Suppressor macrophage treated with lipopolysaccharide for 1 hour (primary cell): ENCODE measurements around the gene SUOX.
"Not testable (repeated sequence)": the region's sequence is repeated elsewhere in the genome, so short reads cannot be mapped to it uniquely, and the experiment has no call there.

Experiments
- DNase-seq, 3 donors: peaks; one replicate each; pipeline ENCODE4 v3.0.0-alpha.2; 2020 to 2022

The SUOX gene

GRCh38 chr12:55983232-55983842 lies 13.7 kb upstream of the SUOX start:
- peak in 1 of 3 donors; percentile 29 for DNase-seq

GRCh38 chr12:55984861-55985260 lies 12.2 kb upstream of the SUOX start:
- DNase-seq = peak in 1 of 3 donors; percentile 28

DNA sequence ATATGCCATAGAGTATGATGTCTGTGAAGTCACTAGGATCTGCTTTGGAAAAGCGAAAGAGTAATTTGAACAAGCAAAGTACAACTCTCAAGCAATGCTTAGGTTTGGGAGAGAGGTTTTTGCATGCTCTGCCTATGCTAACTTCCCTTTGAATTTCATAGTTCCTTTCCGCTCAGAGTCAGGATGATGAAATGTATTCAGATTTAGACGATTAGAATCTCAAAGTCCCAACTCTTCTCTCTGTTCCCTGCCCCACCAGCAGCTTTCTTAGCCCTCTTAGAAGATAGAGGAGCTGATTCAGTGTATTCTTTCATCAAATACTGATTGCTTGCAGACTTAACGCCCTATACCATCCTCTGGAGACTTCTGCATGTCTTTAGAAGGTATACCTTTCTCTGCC lies 11.7 kb upstream of the SUOX start:
- peak in 2 of 3 donors; percentile 8 to 32 for DNase-seq

DNA sequence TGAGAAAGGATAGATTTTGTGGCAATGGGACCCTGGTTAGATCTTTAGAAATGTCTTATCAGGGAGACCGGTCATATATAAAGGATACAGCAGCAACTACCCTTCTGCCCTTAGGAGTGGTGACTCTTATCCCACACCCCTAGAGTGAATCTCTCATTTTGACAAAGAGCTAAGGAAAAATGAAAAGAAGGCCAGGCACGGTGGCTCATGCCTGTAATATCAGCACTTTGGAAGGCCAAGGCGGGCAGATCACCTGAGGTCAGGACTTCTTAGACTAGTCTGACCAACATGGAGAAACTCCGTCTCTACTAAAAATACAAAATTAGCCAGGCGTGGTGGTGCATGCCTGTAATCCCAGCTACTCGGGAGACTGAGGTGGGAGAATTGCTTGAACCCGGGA lies 11.1 kb upstream of the SUOX start:
- not testable (repeated sequence) for DNase-seq

- DNase-seq = no peak
These were observed 6.0 kb upstream of the SUOX start for GRCh38 chr12:55991110-55991509.

- DNase-seq = no peak
These were observed 3.7 kb upstream of the SUOX start for GRCh38 chr12:55993230-55993853.

DNA sequence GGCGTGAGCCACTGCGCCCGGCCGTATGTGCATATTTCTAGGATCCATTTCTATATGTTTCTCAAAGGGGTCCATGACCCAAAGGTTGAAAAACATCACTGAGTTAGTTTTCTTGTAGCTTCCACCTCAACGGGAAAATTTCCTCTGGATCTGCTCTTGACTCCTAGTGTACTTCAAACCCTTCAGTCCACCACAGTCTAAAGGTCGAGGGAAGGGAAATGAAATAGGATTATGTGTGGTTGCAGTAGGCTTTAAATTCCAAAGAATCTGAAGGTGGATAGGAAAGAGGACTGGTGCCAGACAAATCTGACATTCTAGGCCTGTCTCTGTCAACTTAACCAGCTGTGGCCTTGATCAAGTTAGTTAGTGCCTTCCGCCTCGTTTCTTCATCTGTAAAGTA lies 1.7 kb upstream of the SUOX start:
- no peak for DNase-seq

DNA sequence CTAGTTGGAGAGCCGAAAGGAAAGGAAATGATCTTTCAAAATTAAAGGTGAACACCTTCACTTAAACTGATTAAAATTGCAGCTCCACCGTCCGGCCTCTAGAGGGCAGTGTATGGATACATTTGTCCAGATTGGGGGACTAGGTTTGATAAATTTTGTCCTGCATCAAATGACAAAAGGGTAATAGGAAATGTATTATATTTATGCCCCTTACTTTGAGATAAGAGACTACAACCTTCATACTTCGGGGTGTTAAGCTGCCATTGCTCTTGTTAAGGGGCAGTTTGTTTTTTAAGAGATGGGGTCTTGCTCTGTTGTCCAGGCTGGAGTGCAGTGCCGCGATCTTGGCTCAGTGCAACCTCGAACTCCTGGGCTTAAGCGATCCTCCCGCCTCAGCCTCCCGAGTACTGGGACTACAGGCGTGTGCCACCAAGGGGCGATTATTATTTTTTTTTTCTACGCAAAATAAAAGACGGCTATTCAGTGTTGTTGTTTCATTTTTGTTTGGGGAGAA lies 818 bp upstream of the SUOX start:
- peak; percentile 66 to 80 (median 72) for DNase-seq

DNA sequence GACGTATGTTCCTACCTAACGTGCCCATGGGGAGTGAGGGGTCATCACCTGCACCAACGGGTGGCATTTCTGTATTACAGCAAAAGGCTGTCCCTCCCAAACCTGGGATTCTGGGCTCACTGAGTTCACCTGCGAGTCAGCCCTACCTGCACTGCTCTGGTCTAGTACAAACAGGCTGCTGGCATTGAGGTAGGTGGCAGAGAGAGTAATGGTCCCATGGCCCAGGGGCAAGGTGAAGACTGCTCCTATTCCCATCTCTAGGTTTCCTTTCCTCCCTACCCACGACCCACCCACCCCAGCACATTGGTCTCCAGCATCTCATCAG lies 421 bp downstream of the SUOX start:
- no peak for DNase-seq

DNA sequence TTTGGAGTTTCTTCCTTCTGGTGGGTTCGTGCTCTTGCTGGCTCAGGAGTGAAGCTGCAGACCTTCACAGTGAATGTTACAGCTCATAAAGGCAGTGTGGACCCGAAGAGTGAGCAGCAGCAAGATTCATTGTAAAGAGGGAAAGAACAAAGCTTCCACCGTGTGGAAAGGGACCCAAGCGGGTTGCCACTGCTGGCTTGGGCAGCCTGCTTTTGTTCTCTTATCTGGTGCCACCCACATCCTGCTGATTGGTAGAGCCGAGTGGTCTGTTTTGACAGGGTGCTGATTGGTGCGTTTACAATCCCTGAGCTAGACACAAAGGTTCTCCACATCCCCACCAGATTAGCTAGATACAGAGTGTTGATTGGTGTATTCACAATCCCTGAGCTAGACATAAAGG lies 2.4 kb downstream of the SUOX start:
- not testable (repeated sequence) for DNase-seq

DNA sequence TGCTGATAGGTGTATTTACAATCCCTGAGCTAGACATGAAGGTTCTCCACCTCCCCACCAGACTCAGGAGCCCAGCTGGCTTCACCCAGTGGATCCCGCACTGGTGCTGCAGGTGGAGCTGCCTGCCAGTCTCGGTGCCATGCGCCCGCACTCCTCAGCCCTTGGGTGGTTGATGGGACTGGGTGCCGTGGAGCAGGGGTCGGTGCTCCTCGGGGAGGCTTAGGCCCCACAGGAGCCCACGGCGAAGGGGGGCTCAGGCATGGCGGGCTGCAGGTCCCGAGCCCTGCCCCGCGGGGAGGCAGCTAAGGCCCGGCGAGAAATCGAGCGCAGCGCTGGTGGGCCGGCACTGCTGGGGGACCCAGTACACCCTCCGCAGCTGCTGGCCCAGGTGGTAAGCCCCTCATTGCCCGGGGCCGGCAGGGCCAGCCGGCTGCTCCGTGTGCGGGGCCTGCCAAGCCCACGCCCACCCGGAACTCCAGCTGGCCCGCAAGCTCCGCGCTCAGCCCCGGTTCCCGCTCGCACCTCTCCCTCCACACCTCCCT lies 3.0 kb downstream of the SUOX start:
- not testable (repeated sequence) for DNase-seq

- no peak for DNase-seq
These were observed 4.5 kb downstream of the SUOX start for GRCh38 chr12:56001487-56002100.

GRCh38 chr12:56003376-56003775 lies 6.3 kb downstream of the SUOX start:
- DNase-seq = peak; percentile 68 to 75 (median 70)

DNA sequence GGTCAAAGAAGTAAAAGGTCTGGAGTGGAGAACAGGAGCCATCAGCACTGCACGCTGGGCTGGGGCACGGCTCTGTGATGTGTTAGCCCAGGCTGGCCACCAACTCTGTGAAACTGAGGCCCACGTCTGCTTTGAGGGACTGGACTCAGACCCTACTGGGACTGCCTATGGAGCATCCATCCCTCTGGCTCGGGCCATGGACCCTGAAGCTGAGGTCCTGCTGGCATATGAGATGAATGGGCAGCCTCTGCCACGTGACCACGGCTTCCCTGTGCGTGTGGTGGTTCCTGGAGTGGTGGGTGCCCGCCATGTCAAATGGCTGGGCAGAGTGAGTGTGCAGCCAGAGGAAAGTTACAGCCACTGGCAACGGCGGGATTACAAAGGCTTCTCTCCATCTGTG lies 7.1 kb downstream of the SUOX start:
- no peak for DNase-seq

DNA sequence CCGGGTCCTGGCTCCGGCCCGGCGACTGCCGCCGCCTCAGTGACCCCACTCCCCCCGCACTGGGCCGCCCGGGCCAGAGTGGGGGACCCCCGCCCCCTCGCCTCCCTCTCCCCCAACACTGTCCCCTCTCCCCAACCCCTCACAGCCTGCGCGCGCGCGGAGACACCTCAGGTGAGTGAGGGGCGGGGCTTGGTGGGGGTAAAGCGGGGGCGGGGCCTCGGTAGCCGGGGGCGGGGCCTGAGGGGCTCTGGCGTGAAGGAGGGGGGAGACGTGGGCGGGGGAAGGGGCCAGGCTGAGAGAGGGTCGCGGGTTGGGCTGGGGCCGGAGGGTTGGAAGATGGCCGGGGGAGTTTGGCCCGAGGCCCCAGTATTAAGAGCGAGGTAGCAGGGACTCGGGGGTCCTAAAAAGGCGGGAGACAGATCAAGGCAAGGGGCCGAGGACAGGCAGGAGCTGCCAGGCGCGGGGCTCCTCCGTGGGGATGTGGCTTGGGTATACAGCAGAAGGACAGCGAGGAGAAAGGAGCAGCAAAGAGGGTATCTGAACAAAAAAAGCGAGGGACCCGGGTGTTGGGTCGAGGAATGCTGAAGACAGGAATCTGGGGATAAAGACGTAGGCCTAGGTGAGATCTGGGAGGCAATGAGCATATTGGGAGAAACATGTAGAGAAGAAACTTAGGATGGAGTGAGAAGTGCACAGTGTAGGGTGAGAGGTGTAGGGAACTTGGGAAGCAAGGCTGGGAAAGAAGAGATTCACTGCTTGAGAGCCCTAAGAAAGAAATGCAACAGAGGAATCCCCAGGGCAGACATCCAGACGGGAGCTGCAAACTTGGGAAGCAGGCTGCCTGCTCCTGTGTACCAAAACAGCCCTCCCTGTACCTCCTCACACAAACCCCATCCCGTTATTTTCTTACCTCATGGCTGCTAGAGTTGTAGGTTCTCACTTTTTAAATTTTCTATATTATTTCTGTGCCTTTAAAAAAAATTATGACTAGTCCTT lies 10.8 kb downstream of the SUOX start:
- DNase-seq = peak in 1 of 3 donors; percentile 40

DNA sequence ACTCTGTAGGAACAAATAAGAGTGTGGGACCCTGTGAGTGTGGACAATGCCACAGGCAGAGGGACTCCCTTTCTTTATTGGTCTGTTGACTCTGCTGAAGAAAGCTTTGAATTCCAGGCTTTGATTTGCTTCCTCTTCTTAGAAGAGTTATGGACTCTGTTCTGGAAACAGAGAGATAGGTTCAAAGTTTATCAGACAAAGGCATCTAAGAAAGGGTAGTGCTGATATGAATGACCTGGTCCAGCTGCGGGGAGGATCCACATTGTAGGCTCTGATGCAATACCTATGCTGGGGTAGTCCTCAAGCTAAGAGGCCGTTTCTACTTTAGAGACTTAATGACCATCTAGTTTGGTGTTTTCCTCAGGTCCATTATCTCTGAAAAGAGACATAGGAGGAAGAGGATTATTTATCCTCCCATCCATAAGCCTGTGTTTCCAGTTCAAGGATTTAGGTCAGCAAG lies 13.1 kb downstream of the SUOX start:
- no peak for DNase-seq

DNA sequence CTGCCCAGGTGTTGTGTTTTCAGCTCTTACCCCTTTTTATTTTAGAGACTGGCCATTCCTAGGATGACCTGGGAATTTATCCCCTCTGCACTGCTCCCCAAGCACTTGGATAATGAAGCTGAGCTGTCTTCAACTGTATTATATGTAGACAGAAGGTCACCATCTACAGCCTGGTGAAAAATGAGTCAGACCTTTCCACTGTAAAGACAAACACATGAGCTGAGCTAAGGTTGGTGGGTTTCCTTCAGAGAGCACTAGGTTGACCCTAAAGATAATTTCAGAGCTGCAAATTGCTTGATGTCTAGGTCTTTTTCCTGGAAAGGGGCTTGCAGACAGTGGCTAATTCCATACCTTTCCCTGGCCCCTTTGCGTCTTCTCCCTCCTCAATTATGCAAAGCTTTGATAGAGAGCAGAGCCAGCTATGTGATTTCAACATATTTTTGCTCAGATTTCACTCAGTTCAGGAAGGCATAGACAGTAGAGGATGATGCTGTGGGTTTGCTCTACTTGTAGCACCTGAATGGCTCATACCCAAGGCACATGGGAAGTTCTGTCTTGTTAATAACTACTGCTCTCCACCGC lies 14.5 kb downstream of the SUOX start:
- DNase-seq = no peak

DNA sequence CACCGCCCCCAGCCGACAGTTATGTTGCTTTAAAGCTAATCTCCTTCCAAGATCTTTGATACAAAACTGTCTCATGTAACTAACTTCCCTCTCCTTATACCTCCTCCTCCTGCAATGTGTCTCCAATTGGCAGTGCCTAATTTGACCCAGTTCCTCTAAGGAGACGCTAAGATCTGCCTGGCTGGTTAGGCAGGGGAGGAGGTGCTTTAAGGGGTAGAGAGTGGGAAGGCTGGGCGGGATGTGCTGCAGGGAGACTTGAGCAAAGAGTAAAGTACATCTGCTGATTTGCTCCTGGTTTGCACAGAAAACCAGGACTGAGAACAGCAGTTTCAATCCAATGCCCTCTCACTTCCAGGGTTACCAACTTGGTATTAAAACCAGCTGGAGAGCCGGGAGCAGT lies 16.4 kb downstream of the SUOX start:
- DNase-seq = no peak

- DNase-seq = no peak
These were observed 17.1 kb downstream of the SUOX start for GRCh38 chr12:56014205-56014604.

DNA sequence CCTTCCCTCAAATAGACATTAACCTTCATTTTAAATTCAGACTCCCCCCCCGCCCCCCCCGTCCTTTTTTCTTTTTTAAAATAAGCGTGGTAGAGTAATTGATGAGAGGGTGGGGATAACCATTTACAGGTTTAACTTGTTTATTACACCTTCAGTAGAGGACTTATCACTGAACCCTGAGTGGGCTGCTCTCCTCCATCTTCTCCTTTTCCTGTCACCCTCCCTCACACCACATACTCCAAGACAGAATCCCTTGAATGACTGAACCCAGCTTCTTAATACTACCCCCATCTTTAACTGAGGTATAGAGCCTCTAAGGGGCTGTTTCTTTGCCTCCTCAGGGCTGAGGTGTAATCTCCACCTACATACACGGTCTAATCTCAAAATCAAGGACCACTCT lies 20.1 kb downstream of the SUOX start:
- DNase-seq = no peak

GRCh38 chr12:56018356-56018755 lies 21.3 kb downstream of the SUOX start:
- DNase-seq = no peak
